ENCODE measurements around the gene AR.

The AR gene

DNA sequence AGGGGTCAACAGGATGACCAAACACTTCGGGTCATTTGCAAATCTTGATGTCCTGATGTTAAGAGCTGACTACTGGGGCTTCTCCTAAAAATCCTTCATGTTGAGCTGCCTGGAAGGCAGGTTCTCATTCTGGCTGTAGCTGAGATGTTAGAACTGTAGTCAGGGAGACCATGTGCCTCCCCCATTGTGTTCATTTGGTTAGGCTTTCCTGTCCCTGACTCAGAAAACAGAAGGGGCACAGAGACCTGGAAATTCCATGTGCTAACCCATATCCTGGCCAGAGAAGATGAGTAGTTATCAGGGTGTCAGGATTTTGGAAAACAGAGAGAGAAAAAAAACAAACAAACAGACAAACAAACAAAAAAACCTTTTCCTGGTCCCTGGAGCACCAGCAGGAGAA, 177.5 kb downstream of the AR start:
- no peak overlapping the region for H3K27ac ChIP-seq
- no peak for DNase-seq (ENCODE audit: low read depth, low spot score)

DNA sequence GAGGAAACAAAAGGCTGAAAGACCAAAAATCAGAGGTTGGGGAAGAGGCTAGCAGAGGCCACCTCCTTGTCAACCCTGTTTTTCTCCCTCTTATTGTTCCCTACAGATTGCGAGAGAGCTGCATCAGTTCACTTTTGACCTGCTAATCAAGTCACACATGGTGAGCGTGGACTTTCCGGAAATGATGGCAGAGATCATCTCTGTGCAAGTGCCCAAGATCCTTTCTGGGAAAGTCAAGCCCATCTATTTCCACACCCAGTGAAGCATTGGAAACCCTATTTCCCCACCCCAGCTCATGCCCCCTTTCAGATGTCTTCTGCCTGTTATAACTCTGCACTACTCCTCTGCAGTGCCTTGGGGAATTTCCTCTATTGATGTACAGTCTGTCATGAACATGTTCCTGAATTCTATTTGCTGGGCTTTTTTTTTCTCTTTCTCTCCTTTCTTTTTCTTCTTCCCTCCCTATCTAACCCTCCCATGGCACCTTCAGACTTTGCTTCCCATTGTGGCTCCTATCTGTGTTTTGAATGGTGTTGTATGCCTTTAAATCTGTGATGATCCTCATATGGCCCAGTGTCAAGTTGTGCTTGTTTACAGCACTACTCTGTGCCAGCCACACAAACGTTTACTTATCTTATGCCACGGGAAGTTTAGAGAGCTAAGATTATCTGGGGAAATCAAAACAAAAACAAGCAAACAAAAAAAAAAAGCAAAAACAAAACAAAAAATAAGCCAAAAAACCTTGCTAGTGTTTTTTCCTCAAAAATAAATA, 179.9 kb downstream of the AR start:
- no peak for DNase-seq (ENCODE audit: low read depth, low spot score)
- no peak overlapping the region for H3K27ac ChIP-seq

DNA sequence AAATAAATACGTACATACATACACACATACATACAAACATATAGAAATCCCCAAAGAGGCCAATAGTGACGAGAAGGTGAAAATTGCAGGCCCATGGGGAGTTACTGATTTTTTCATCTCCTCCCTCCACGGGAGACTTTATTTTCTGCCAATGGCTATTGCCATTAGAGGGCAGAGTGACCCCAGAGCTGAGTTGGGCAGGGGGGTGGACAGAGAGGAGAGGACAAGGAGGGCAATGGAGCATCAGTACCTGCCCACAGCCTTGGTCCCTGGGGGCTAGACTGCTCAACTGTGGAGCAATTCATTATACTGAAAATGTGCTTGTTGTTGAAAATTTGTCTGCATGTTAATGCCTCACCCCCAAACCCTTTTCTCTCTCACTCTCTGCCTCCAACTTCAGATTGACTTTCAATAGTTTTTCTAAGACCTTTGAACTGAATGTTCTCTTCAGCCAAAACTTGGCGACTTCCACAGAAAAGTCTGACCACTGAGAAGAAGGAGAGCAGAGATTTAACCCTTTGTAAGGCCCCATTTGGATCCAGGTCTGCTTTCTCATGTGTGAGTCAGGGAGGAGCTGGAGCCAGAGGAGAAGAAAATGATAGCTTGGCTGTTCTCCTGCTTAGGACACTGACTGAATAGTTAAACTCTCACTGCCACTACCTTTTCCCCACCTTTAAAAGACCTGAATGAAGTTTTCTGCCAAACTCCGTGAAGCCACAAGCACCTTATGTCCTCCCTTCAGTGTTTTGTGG, 180.7 kb downstream of the AR start:
- DNase-seq (ENCODE audit: low read depth, low spot score) = no peak

DNA sequence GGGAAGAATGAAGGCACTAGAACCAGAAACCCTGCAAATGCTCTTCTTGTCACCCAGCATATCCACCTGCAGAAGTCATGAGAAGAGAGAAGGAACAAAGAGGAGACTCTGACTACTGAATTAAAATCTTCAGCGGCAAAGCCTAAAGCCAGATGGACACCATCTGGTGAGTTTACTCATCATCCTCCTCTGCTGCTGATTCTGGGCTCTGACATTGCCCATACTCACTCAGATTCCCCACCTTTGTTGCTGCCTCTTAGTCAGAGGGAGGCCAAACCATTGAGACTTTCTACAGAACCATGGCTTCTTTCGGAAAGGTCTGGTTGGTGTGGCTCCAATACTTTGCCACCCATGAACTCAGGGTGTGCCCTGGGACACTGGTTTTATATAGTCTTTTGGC, 181.7 kb downstream of the AR start:
- no peak for DNase-seq (ENCODE audit: low read depth, low spot score)

More for the DNA sequence above, 180.7 kb downstream of the AR start:
- H3K27ac ChIP-seq = no peak overlapping the region

DNA sequence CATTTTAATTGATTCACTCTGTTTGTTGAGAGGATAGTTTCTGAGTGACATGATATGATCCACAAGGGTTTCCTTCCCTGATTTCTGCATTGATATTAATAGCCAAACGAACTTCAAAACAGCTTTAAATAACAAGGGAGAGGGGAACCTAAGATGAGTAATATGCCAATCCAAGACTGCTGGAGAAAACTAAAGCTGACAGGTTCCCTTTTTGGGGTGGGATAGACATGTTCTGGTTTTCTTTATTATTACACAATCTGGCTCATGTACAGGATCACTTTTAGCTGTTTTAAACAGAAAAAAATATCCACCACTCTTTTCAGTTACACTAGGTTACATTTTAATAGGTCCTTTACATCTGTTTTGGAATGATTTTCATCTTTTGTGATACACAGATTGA, 182.2 kb downstream of the AR start:
- DNase-seq (ENCODE audit: low read depth, low spot score) = no peak
- no peak overlapping the region for H3K27ac ChIP-seq

More for the DNA sequence above, 181.7 kb downstream of the AR start:
- no peak overlapping the region for H3K27ac ChIP-seq

DNA sequence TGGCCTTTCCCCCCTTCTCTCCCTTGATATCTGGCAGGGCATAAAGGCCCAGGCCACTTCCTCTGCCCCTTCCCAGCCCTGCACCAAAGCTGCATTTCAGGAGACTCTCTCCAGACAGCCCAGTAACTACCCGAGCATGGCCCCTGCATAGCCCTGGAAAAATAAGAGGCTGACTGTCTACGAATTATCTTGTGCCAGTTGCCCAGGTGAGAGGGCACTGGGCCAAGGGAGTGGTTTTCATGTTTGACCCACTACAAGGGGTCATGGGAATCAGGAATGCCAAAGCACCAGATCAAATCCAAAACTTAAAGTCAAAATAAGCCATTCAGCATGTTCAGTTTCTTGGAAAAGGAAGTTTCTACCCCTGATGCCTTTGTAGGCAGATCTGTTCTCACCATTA, 183.8 kb downstream of the AR start:
- no peak for DNase-seq (ENCODE audit: low read depth, low spot score)
- H3K27ac ChIP-seq = no peak overlapping the region

DNA sequence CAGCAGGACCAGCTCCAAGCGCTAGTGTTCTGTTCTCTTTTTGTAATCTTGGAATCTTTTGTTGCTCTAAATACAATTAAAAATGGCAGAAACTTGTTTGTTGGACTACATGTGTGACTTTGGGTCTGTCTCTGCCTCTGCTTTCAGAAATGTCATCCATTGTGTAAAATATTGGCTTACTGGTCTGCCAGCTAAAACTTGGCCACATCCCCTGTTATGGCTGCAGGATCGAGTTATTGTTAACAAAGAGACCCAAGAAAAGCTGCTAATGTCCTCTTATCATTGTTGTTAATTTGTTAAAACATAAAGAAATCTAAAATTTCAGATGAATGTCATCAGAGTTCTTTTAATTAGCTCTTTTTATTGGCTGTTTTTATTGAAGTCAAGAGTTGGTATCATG, 186.5 kb downstream of the AR start:
- DNase-seq (ENCODE audit: low read depth, low spot score) = no peak
- no peak overlapping the region for H3K27ac ChIP-seq

DNA sequence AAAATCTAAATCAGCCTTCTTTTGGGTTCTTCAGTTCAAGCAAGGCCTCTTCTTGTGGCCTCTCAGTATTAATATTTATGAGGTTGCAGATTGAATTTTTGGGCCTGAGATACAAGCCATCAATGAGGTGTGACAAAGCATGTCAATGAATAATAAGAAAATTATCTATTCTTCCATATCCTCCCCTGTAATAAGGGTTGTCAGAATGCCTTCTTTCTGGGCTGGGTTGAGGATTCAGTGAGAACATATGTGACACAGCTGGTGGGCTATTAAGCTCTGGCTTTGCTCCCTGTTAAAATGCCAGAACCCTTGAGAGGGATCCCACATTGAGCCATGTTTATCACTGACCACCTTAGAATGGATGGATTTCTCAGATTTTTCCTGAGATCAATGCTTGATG, 187.2 kb downstream of the AR start:
- no peak overlapping the region for H3K27ac ChIP-seq
- DNase-seq (ENCODE audit: low read depth, low spot score) = no peak

DNA sequence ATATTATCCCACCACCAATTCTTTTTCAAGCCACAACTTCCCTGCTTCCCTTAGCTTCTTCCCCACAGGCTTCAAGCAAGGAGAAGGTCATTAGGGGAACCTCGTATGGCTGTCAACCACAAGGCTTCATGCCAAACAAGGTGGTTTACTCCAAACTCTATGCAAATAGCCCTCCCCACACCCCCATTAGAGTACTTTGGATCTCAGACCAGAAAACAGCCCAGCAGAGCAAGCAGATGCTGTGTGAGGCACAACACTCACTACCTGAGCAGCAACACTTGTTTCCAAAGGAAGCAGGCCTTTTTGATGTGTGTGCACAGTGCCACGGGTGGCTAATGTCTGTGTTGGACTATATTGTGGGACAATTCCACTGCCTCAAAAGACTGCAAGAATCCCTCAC, 189.0 kb downstream of the AR start:
- H3K27ac ChIP-seq = no peak overlapping the region
- DNase-seq (ENCODE audit: low read depth, low spot score) = no peak

DNA sequence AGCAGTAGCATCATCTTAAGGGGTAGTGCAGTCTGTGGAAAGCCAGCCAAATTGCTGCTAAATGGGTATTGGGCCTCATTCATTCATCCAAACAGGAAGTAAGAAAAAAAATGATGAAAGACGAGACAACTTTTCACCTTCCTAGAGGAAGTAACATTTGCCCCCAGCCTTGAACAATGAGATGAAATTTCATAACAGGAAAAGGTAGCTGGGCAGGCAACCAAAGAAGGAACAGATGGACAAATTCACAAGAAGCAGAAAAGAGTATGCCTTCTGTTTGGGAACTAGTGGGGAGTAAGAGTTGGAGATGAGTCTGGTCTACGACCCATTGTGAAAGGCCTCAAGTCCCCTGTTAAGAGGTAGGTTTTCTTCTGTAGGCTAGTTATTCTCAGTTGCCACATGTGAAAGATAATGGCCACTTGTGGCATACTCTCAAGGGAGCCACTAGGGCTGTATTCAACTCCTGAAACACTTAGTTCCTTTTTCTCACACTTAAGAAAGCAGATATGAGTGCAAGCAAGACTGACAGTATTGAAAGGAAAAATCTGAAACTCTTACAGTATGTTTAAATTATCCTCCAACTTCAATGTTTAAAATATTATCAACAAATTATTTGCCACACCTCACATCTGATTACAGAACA, 190.4 kb downstream of the AR start:
- DNase-seq (ENCODE audit: low read depth, low spot score) = no peak
- no peak overlapping the region for H3K27ac ChIP-seq

DNA sequence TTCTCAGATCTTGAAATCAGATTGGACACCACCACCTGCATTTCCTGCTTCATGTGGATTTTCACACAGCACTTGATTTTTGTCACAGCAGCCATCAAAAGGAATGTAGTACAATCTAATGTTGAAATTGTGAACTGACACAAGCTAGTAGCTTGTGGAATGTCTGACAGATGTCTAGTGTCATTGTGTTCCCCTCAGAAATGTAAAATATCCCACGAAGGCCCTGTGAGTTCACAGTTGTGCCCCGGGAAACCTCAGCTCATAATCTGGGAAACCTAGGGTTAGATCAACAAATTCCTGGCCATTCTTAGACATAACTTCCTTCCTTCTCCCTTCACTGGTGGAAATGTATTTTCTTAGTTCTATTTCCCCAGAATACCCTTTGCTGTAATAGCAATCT, 205.7 kb downstream of the AR start:
- no peak overlapping the region for H3K27ac ChIP-seq
- no peak for DNase-seq (ENCODE audit: low read depth, low spot score)

DNA sequence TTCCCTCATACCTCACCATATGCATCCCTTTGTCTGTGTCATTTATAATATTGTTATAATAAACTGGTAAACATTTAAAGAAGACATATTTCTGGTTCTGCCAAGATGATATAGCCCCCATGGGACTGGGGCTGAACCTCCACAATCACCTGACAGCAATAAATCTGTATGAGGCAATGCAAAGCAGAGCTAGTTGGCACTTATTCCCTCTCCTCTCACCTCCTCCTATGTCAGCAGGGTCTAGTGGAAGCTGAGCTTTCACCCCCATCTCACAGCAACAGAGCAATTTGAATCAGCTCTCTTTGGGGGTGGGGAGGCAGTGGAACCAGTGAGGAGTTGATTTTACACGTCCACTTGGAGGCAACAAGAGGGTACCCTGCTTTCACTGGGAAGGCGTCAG, 206.9 kb downstream of the AR start:
- H3K27ac ChIP-seq = no peak overlapping the region
- DNase-seq (ENCODE audit: low read depth, low spot score) = no peak

DNA sequence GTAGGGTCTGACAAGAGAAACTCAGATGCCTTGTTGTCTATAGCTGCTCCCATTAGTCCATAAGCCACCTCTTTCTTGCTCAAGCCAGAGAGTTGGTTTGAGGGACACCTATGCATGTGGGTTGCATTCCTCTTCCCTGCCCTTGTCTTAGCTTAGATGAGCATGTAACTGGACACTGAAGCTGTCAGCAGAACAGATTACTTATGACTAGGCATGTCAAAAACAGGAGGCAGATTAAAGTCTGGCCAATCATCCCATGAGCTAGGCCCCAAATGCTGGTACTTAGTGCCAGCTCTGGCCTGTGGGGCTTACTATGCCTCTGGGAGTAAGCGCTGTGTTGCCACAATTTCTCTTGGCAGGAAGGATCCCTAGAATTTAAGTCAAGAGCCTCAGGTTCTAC, 215.2 kb downstream of the AR start:
- DNase-seq (ENCODE audit: low read depth, low spot score) = no peak

DNA sequence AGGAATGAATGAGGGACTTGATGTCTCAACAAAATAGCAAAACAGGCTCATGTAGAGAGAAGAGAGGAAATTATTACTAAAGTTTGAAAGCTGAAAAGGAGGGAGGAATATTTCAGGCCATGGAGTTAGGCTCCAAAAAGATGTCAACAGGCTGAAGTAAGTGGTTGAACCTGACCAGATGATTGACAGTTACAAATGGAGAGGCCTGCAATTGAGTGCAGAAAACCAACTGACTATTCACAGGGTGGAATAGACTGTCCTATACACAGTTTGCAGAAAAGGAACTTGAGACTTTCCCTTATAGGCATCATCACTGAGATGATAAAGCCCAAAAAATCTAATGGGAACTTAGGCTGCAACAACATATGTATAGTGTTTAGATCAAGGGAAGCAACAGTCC, 233.3 kb downstream of the AR start:
- no peak overlapping the region for H3K27ac ChIP-seq
- no peak for DNase-seq (ENCODE audit: low read depth, low spot score)

More for the DNA sequence above, 215.2 kb downstream of the AR start:
- no peak overlapping the region for H3K27ac ChIP-seq

DNA sequence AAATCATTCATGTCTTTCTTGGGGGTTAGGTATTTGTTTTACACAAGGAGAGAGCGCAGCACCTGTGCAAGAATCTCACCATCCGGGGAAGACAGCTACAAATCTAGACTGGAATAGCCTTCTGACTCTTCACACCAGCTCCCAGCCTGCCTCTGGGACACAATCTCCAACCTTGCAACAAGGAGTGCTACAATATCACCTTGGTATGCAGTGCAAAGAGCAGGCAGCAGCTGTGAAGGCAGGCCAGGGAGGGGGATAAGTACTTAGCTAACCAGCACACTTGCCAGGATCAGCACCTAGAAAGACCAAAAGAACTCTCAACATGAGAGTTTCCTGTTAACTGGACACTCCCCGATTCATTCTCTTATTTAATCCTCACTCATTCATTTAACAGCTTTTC, 235.3 kb downstream of the AR start:
- no peak overlapping the region for H3K27ac ChIP-seq
- DNase-seq (ENCODE audit: low read depth, low spot score) = no peak
